ENCODE measurements around the gene TTYH1. TPM values are rescaled to one million over a fixed set of nuclear protein-coding genes. Genes with fewer than 3 reads are reported as not detected.
A peak's percentile ranks its signal among the peaks of the same experiment; 100 is the strongest.

TTYH1 gene
- total and polyA plus RNA-seq, 9 of the 15 experiments (the other 6 are each of a cell fraction or from before 2014, with no cell fraction given) = 0.08 TPM; not detected in 8

DNA sequence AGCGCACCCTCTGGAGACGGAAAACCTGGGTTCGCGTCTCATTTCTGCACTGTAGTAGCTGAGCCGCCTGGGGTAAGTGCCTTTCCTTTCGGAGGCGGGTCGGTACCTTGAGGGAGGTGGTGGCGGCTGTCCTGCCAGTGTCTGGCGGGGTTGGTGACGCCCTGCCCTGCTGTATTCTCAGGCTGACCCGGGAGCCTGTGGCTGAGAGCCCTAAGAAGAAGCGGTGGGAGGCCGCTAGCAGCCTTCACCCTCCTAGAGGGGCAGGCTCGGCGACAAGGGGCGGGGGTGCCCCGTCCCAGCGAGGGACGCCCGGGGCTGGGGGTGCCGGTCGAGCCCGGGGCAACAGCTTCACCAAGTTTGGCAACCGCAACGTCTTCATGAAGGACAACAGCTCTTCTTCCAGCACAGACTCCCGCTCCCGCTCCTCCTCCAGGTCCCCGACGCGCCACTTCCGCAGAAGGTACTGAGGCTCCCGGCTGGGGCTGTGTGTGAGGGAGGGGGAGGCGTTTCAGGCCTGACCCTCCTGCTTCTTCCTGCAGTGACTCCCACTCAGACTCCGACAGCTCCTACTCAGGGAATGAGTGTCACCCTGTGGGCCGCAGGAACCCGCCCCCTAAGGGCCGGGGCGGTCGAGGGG, 40.6 kb downstream of the TTYH1 start:
- BruUV-seq (replicated peaks) = no TSS peak
- FAIRE-seq (no peak), ATAC-seq (no peak), DNase-seq (ENCODE audit: extremely low read depth in 1 of 4, low spot score in 3 of 4) (peak in 1 of 4 experiments; percentile 19)
- Histone ChIP-seq H3K27me3 (ENCODE audit: control insufficient read depth in 2 of 2, insufficient read depth in 2 of 2, low read length in 2 of 2) (no peaks in the 10 kb centered on the region), H4K20me1 (replicated peaks; ENCODE audit: control insufficient read depth, insufficient read depth, low read length) (peaks cover 32% of the 10 kb centered on the region), H3K4me2 (ENCODE audit: insufficient read depth, low read length) (no peak overlapping the region), H3K79me2 (ENCODE audit: control insufficient read depth, insufficient read depth, low read length) (peaks cover 34% of the 10 kb centered on the region), H3K36me3 (ENCODE audit: control insufficient read depth, insufficient read depth, low read length) (peaks cover 98% of the 10 kb centered on the region), H2AFZ (ENCODE audit: low read depth, low read length) (no peak overlapping the region), H3K4me3 (no peak overlapping the region), H3K9me3 (replicated peaks; ENCODE audit: control insufficient read depth, insufficient read depth, low read depth, low read length) (no peaks in the 10 kb centered on the region), H3K9ac (ENCODE audit: insufficient read depth in 1 of 2, low read depth in 2 of 2, low read length in 2 of 2) (no peak overlapping the region), H3K9me1 (ENCODE audit: control insufficient read depth, insufficient read depth, low read length) (peaks cover 11% of the 10 kb centered on the region), H3K27ac (ENCODE audit: extremely low read depth, low read depth, low read length) (no peak overlapping the region), H3K4me1 (replicated peaks in 1 of 2; ENCODE audit: control insufficient read depth in 2 of 2, insufficient read depth in 2 of 2, low read length in 2 of 2) (peaks cover 7 to 27% of the 10 kb centered on the region in 2 experiments; a peak in 4 of 5 replicates)
- in situ Hi-C loops (cut with MboI) = no loop called here
- TF ChIP-seq, protein P1, sequence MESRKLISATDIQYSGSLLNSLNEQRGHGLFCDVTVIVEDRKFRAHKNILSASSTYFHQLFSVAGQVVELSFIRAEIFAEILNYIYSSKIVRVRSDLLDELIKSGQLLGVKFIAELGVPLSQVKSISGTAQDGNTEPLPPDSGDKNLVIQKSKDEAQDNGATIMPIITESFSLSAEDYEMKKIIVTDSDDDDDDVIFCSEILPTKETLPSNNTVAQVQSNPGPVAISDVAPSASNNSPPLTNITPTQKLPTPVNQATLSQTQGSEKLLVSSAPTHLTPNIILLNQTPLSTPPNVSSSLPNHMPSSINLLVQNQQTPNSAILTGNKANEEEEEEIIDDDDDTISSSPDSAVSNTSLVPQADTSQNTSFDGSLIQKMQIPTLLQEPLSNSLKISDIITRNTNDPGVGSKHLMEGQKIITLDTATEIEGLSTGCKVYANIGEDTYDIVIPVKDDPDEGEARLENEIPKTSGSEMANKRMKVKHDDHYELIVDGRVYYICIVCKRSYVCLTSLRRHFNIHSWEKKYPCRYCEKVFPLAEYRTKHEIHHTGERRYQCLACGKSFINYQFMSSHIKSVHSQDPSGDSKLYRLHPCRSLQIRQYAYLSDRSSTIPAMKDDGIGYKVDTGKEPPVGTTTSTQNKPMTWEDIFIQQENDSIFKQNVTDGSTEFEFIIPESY (CRISPR knock-in tag; IDR thresholded peaks at IDR 0.05) = 0 out of 2 replicates have a peak, but pooled peaks have one; percentile 20
- TF ChIP-seq ZFX (CRISPR knock-in tag; IDR thresholded peaks at IDR 0.05) = no peak
- TF ChIP-seq POLR2G (IDR thresholded peaks at IDR 0.05; ENCODE audit: low read depth, low read length) = peak; percentile 10; the same call in 1 of the 2 replicates
- WGBS (ENCODE audit: insufficient coverage, low coverage, missing lambda C conversion rate) = 96% methylated on average over 27 of the region's 40 CpGs
- ChIA-PET POLR2A (interaction anchor here (3.4 kb wide), 1 partner anchor 7 kb away, joined by 34 read pairs; the partner anchor contains the start of gene LENG9), CTCF (ENCODE audit: low intra/inter-chr PET ratio) (no interaction called here)
- intact Hi-C loops (cut with micrococcal nuclease) = no loop called here

All from K562 (cell line).